Measurements from ENCODE around the gene ZNF385A. TPM values are rescaled to one million over a fixed set of nuclear protein-coding genes. Genes with fewer than 3 reads are reported as not detected.
A peak's percentile ranks its signal among the peaks of the same experiment; 100 is the strongest.

The ZNF385A gene
- total RNA-seq, 1 donor from 2014 or later, result 28.3 TPM

GRCh38 chr12:54374562-54375258, 9.8 kb downstream of the ZNF385A start:
- TF ChIP-seq CTCF (IDR thresholded peaks at IDR 0.05), result no peak
- no peak for DNase-seq
- no peak overlapping the region for H3K27ac ChIP-seq

GRCh38 chr12:54373649-54374561, 10.6 kb downstream of the ZNF385A start:
- H3K4me1 ChIP-seq, result peaks cover 43% of the 10 kb centered on the region
- peaks cover 16% of the 10 kb centered on the region for H3K36me3 ChIP-seq
- DNase-seq, result no peak
- no peak overlapping the region for H3K4me3 ChIP-seq
- no peak overlapping the region for H3K27ac ChIP-seq
- H3K9me3 ChIP-seq, result no peaks in the 10 kb centered on the region
- no peak for ATAC-seq
- no peaks in the 10 kb centered on the region for H3K27me3 ChIP-seq (ENCODE audit: low read depth)
- TF ChIP-seq CTCF (IDR thresholded peaks at IDR 0.05), result no peak
- intact Hi-C loops (cut with DNase I), result no loop called here

More at GRCh38 chr12:54374562-54375258, 9.8 kb downstream of the ZNF385A start:
- Histone ChIP-seq H3K27me3 (ENCODE audit: low read depth) (no peaks in the 10 kb centered on the region), H3K36me3 (peaks cover 16% of the 10 kb centered on the region), H3K4me1 (peaks cover 41% of the 10 kb centered on the region), H3K4me3 (no peak overlapping the region), H3K9me3 (no peaks in the 10 kb centered on the region)
- no peak for ATAC-seq
- intact Hi-C loops (cut with DNase I), result no loop called here

- Histone ChIP-seq H3K36me3 (peaks cover 12% of the 10 kb centered on the region), H3K27ac (peak overlapping the region; percentile 54), H3K27me3 (ENCODE audit: low read depth) (no peaks in the 10 kb centered on the region), H3K4me1 (peaks cover 44% of the 10 kb centered on the region), H3K4me3 (no peak overlapping the region), H3K9me3 (no peaks in the 10 kb centered on the region)
- ATAC-seq, result no peak
- intact Hi-C loops (cut with DNase I), result no loop called here
- DNase-seq, result no peak
- TF ChIP-seq CTCF (IDR thresholded peaks at IDR 0.05), result no peak
These were observed 12.3 kb downstream of the ZNF385A start for GRCh38 chr12:54372113-54372806.

- peaks cover 44% of the 10 kb centered on the region for H3K4me1 ChIP-seq
- ATAC-seq (no peak), DNase-seq (no peak)
These were observed 13.0 kb downstream of the ZNF385A start for GRCh38 chr12:54371328-54372112.

More at GRCh38 chr12:54371328-54372112, 13.0 kb downstream of the ZNF385A start:
- no peak overlapping the region for H3K4me3 ChIP-seq
- H3K36me3 ChIP-seq, result peaks cover 12% of the 10 kb centered on the region
- peak overlapping the region; percentile 54 for H3K27ac ChIP-seq
- TF ChIP-seq CTCF (IDR thresholded peaks at IDR 0.05), result no peak
- H3K27me3 ChIP-seq (ENCODE audit: low read depth), result no peaks in the 10 kb centered on the region
- intact Hi-C loops (cut with DNase I), result no loop called here
- H3K9me3 ChIP-seq, result no peaks in the 10 kb centered on the region
